ENCODE measurements around the gene RALB. TPM values are rescaled to one million over a fixed set of nuclear protein-coding genes. Genes with fewer than 3 reads are reported as not detected.

RALB gene
- total RNA-seq, 1 experiment from 2014 or later = 24.6 TPM

- no peak overlapping the region for H3K4me3 Mint-ChIP-seq
Observed at GRCh38 chr2:120210270-120210693, 42.4 kb upstream of the RALB start.

More at GRCh38 chr2:120210270-120210693, 42.4 kb upstream of the RALB start:
- no peak overlapping the region for H3K14ac ChIP-seq (ENCODE audit: insufficient read depth, low read length)
- no peaks in the 10 kb centered on the region for H4K20me1 ChIP-seq (ENCODE audit: control insufficient read depth, insufficient read depth, insufficient read length)
- no peak overlapping the region for H3K9ac ChIP-seq (ENCODE audit: extremely low read depth, insufficient read length, low read length)
- Mint-ChIP-seq H3K27ac (no peak overlapping the region), H3K4me1 (peaks cover 4 to 8% of the 10 kb centered on the region in 2 experiments; a peak in 3 of 4 replicates), H3K27me3 (ENCODE audit: low read depth) (peaks cover 1% of the 10 kb centered on the region; the same call in 1 of the 2 replicates), H3K36me3 (ENCODE audit: insufficient read depth in 1 of 3, low read depth in 3 of 3) (no peaks in the 10 kb centered on the region), H3K9me3 (no peaks in the 10 kb centered on the region)
- no peak overlapping the region for H3K18ac ChIP-seq (ENCODE audit: insufficient read length, low read depth, low read length)
- H3K4me1 ChIP-seq (ENCODE audit: insufficient read depth, low read length) = peaks cover 3% of the 10 kb centered on the region; the same call in 1 of the 2 replicates
- H3K23ac ChIP-seq (ENCODE audit: insufficient read length, low read depth, low read length) = no peak overlapping the region
- no peak overlapping the region for H4K5ac ChIP-seq (ENCODE audit: insufficient read length, low read depth, low read length)
- no peak overlapping the region for H2BK15ac ChIP-seq (ENCODE audit: low read depth, low read length)
- no peak overlapping the region for H2BK5ac ChIP-seq (ENCODE audit: insufficient read length, low read length)
- no peaks in the 10 kb centered on the region for H3K79me2 ChIP-seq (ENCODE audit: insufficient read depth, low read length)
- no peaks in the 10 kb centered on the region for H3K23me2 ChIP-seq (ENCODE audit: insufficient read length, low read depth, low read length, poor library complexity, severe bottlenecking)
- no peak overlapping the region for H2BK120ac ChIP-seq (ENCODE audit: low read depth, low read length, poor library complexity, severe bottlenecking)
- no peak overlapping the region for H2AK5ac ChIP-seq (ENCODE audit: insufficient read length, low read length)
- no peak overlapping the region for H3K4me2 ChIP-seq (ENCODE audit: insufficient read depth, insufficient read length, low read length)
- H4K91ac ChIP-seq (ENCODE audit: insufficient read length, low read depth, low read length) = no peak overlapping the region
- H3K79me1 ChIP-seq (ENCODE audit: insufficient read depth, low read depth, low read length, poor library complexity, severe bottlenecking) = no peaks in the 10 kb centered on the region
- no CpG with 5 or more reads among the region's 10 CpGs for WGBS (ENCODE audit: extremely low coverage, insufficient read length, low lambda C conversion rate)
- no peaks in the 10 kb centered on the region for H3K9me3 ChIP-seq (ENCODE audit: control insufficient read depth, low read depth, low read length)
- no peak overlapping the region for H4K8ac ChIP-seq (replicated peaks; ENCODE audit: insufficient read length, low read depth, low read length)
- no peak overlapping the region for H3K27ac ChIP-seq (ENCODE audit: insufficient read length, low read depth, low read length)
- no peaks in the 10 kb centered on the region for H3K27me3 ChIP-seq (ENCODE audit: insufficient read depth, low read length)
- no peak overlapping the region for H3T11ph ChIP-seq (ENCODE audit: low read length)
- no peak overlapping the region for H3K56ac ChIP-seq (ENCODE audit: insufficient read length, low read depth, low read length)
- H3K4ac ChIP-seq (ENCODE audit: low read depth, low read length) = no peak overlapping the region
- no peak for DNase-seq
- H2BK12ac ChIP-seq (ENCODE audit: insufficient read length, low read depth, low read length) = no peak overlapping the region
- H2AFZ ChIP-seq (ENCODE audit: low read length) = no peak overlapping the region
- no peak for TF ChIP-seq CTCF (conservative IDR thresholded peaks at IDR 0.05)
- no peak overlapping the region for H2BK20ac ChIP-seq (ENCODE audit: low read depth, low read length, poor library complexity, severe bottlenecking)

Measured in H9 (cell line).